GM21528 (cell line): ENCODE results near the gene IARS1.

Experiments
- ATAC-seq: cut with Tn5 transposase; IDR thresholded peaks from one replicate; pipeline ENCODE4 v1.9.1; 2021; ENCODE audit warnings: mild to moderate bottlenecking, moderate library complexity; ENCODE audit not compliant: unreplicated experiment, low FRiP score

IARS1 gene

DNA sequence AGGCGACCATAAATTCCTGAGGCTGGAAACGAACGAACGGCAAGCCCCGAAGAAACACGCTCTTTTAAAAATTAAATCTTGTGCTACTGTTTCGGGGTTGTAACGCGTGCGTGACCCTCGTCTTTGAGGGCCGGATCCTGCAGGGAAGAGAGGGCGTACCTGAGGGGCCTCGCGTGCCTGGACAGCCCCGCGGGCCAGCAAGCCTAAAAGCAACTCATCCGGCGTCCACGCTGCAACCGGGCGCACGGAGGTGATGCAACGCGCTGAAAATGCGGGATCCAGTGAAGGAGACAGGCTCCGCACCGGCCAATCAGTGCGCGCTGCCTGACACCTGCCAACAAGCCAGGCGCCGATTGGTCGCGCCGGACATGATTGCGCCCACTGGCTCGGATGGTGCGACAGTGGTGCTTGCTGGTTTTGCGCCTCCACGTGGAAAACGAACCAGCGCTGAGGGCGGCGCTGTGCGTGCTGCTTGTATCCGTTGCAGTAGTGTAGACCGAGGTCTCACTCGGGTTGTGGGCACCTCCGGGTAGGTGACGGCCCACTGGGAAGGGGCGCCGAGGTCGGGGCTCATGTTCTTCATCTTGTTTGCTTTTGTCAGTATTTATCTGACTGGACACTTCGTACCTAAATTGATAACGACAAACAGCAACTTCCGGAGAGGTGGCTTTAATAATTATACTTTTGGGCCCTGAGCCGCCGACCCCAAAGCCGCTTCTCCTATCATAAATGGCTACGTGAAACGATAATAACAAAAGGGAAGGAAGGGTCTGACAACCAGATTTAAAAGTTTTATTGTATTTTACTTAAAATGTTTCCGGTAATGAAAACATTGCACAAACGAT is at the start of gene IARS1:
TSS of gene IARS1 (minus strand) at position 246 of the 845 bp plus-strand sequence. CDS start 4,278 bp downstream, outside the sequence.
- peak; percentile 90 for ATAC-seq

DNA sequence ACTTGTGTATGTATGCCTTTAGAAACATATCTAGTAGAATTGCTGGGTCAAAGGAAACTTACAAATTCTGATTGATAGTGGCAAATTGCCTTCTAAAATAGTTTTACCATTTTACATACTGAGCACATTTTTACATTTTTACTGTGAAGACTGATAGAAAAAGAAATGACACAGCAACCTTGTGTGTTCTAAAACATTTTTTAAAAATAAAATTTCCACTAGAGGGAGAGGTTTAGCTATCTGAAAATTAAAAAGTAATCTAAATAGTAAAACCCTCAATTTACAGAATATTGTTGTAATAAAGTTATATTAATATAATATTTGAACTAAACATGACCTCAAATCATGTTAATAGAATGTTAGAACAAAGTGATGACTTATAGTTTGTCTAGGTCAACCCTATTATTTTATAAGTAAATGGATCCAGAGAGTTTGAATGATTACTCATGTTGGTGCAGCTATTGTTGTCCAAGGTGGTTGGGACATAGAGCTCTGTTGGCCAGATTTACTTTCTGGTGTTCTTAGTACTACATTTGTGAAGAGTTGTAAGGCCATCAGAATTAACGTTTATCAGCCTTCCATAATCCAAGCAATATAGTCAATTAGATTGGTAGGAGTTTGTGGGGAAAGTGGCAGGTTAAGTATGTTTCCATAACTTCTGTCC is 49.5 kb upstream of the IARS1 start:
- ATAC-seq: no peak

DNA sequence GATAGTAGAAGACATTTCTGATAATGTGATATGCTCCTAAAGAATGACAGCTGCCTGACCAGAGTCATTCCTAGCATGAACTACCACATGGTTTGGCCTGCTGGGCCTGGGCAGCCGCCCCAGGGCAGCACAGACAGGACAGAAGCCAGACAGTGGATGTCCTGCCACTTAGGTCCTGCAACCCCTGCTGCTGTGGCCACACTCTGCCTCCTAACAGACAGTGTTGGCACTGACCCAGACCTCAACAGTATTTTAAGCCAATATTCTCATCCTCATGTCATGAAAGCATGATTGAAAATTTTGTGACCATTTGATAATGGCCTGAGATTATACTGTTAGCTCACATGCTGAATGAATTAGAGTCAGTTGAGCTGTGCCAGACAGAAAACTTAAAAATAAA is 48.1 kb upstream of the IARS1 start:
- no peak for ATAC-seq

DNA sequence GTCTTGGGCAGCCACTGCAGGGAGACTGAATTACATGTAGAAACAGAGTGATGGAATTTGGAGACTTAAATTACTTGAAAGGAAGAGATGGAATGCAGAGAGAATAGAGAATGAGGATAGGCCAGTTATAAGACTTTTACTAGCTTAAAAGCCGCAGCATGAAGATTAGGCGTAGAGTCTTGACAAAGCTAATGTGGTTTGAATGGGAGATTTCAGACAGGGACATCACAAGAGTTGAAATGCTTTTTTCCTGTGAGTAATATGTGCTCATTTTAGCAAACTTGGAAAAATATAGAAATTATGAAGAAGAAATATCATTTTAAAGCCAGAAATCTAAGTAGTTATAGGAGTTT is 39.8 kb upstream of the IARS1 start:
- no peak for ATAC-seq

DNA sequence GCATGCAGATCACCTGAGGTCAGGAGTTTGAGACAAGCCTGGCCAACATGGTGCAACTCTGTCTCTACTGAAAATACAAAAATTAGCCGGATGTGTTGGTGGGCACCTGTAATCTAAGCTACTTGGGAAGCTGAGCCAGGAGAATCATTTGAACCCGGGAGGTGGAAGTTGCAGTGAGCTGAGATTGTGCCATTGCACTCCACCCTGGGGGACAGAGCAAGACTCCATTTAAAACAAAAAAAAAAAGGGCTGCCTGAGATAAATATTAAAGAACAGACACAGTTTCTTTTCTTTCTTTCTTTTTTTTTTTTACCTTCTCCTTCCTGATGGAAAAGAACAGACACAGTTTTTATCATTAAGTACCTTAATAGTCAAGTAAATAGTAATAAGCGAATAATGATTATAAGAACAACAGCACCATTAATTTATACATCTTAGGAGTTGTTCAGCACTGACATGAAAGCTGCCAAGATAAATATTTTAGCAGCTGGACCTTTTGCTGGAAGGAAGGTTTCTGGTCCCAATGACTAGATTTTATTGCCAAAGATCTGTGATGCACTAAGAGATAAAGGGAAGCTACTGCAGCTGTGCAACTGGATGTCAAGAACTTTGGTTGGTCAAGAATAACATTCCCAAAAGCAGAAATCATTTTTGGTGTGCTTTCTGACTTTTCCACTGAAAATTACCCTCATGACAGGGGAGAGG is 39.2 kb upstream of the IARS1 start:
- no peak for ATAC-seq

DNA sequence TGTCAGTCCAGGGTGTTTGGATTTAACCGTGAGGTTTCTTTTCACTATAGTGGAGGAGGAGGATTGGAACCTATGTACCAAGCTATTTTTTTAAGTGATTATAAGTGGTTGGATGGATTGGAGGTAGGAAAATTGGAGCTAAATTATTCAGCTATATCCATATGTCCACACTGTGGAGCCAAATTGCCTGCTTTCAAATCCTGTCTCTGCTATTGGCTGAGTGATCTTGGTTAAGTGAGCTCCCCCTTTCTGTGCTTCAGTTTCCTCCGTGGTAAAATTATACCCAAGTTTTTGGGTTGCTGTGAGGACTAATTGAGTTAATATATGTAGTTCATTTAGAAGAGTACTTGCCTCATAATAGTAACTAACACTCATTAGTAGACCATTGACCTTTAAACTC is 34.7 kb upstream of the IARS1 start:
- no peak for ATAC-seq

DNA sequence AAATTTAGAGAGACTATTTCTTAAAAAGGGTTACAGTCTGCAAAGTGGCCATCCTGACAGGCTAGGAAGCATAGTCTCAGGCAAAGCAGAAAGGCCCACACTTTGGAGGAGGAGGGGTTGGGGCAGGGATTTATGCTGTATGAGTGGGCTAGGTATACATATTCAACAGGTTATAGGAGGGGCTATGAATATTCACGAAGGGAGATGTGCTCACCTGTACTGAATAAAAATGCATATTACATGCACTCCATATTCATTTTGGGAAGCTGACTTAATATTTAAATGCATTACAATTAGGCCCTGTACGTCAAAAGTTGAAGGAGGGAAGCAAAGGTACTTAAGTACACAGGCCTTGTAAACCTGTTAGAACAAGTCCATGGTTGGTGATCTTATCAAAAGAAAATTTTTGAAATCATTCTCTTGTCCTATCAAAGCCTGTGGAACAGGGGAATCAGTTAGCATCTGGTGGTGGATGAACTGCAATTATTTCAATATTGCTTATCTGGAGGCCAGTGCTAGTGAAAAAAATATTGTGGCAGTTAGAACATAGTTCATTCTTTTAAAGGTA is 33.9 kb upstream of the IARS1 start:
- no peak for ATAC-seq

DNA sequence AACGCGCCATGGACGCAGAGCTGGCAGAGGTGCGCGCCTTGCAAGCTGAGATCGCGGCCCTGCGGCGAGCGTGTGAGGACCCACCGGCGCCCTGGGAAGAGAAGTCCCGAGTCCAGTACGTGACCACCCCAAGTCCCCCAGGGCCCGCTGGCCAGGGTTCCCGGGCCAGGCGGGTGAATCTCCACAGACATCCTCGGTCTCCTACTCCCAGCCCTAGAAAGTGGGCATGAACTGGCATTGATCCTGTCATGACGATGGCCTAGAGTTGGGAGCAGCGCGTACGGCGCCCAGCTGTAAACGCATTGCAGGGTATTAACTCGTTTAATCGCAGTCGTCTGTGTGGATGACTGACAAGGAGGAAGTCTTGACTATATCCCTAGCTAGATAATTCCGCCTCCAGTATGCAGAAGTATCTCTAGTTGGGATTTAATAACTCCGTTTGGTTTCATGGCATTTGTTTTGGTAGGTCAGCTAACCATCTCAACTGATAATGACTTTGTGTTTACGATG is 32.5 kb upstream of the IARS1 start:
- no peak for ATAC-seq

DNA sequence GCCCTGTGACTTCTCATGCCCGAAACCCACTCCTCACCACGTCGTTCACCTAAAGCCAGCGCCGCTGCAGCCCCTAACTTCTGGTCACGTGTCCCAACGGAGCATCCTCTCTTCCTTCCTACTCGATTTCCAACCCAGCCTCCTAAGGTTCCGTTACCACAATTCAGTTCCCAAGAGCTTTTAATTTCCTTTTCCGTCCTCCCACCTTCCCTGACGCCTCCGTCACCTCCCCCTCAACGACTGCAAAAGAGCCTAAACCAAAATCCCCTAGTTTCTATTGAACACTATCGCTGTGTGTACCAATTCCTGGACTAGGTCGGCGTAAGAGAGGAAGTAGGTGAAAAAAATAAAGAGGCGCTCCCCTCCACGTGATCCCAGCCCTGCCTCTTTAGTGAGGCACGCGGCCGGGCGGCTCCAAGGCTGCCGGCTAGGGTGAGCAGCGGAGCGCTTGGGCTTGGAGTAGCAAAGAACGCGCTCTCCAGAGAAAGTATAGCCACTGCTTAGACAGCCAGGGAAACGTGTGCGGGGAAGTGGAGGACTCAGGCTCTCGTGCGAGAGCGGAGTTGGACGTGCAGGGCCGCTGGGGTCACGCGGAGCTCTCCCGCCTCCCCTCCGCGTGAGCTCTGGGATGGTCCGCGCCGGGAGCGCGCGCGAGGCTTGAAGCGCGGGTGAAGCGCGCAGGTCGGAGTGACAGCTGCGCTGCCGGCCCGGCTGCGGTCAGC is 31.9 kb upstream of the IARS1 start, which contains the start of the genes CENPP and NOL8:
TSS of gene CENPP (plus strand) at position 685 of the 722 bp plus-strand sequence.
TSS of gene NOL8 (minus strand) at position 82 of the 722 bp plus-strand sequence. CDS start 1,189 bp downstream, outside the sequence.
- ATAC-seq: peak; percentile 95

DNA sequence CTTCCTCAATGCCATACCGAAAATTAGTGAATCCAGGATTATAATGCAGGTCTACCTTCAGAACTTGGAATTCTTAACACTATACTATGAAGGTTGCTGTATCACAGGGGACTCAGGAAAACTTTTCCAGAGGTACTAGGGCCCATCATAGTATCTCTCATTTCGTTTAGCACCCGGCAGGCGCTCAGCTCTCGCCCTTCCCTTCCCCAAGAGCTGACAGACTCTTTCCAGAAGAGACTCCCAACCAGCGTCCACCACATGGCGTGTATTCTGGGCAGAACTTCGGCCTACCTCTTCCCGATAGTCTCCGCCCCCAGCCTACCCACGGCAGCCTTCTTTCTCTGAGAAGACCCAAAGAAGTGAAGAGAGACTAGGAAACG is 31.4 kb upstream of the IARS1 start:
- peak; percentile 21 for ATAC-seq

DNA sequence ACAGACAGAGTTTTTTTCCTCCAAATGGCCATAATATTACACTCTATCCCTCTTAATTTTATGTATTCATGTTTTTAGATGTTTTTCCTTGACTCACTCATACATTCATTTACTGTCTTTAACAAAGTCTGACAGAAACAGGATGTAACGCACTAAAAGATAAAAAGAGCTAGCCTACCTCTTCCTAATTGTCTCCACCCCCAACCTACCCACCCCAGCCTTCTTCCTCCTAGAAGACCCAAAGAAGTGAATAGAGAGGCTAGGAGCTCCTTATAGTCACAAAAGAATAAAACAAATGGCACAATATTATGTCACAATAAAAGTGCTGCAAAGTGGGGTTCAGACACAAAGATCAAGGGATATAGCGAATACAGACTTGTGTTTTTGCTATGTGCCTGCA is 30.9 kb upstream of the IARS1 start:
- ATAC-seq: no peak

DNA sequence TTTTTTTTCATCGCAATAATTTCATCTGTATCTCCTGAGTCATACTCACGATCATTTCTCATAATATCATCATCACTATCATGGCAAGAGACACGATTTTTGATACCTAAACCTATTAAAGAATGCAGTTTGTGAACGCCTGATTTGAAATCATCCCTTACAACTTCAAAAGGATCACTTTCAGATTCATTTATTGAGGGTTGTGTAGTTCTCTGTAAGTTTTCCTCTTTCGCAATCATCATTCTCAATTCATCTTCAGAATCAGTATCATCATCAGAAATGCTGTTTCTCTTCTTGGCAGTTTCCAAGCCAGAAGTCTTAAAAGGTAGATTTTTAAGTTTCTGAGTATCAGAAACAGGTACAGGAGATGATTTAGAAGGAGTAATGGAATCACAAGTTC is 22.0 kb upstream of the IARS1 start:
- ATAC-seq: no peak

DNA sequence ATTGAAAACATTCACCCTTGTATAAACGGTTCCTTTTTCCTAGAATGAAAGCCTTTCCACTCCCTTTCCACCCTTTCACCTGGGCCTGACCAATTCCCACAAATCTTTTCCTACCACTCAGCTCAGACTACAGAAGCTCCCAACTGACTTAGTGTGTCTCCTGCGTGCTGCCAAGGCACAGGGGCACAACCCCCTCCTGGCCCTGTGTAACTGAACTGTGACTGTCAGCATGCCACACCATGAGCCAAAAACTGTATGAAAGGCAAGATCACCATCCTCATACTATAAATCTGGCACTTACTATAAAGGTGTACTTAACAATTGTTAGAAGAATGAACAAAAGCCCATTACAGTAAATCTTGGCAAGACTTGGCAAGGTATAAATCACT is 20.1 kb upstream of the IARS1 start:
- ATAC-seq: no peak

DNA sequence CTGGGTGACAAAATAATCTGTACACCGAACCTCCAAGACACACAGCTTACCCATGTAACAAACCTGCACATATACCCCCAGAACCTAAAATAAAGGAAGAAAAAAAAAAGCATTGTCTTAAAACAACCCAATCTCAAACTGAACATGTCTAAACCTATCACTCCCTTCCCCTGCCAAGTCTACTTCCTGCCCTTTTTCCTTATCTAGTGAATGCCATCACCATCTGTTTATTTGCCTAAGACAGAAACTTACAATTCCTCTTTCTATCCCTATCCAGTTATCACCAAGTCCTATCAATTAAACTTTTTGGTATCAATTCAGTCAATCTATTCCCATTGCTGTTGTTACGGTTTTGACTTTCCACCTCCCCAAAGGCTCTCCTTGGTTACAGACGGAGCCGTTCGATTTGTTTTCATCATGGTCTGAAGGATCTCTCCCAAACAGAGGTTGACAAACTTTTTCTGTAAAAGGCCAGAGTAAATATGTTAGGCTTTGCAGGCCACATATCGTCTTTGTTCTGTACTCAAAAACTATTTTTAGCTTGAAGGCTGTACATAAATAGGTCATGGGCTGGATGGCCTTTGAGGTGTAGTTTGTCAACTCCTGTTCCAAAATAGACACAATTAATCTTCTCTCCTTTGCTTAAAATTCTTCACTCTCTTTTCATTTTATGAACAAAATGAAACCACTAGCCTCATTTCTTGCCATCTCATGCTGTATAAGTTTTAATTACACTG is 19.6 kb upstream of the IARS1 start:
- no peak for ATAC-seq

DNA sequence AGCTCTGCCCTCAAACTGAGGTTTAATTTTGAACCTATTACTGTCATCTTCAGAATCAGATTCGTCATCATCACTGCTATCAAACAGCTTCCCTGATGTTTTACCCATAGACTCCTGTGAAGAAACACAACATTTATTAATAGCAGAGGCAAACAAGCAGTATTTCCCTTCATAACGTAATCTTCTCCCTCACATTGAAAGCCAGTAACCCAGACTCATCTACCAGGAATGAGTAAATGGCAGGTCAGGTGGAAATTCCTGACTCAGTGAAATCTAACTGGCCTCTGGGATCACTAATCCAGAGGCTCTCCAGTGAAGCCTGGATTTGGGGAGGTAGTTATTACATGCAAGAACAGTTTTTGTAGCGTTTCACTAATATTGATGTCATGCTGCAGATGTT is 17.1 kb upstream of the IARS1 start:
- no peak for ATAC-seq

DNA sequence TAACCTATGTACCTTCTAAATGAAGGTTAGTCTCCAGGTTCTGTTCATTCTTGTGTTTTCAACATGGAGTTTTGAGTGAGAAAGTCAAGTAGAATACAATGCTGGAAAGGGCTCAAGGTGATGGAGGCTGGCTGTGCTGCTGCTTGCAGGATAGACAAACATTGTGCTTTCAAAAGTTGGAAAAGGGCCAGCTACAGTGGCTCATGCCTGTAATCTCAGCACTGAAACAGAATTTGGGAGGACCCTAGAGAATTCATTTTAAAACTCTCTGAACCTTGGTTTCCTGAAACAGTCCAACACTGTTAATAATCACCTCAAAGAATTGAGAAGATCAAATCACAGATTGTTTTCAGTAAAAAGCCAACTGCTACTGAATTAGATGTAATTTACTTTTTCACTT is 15.4 kb upstream of the IARS1 start:
- no peak for ATAC-seq

DNA sequence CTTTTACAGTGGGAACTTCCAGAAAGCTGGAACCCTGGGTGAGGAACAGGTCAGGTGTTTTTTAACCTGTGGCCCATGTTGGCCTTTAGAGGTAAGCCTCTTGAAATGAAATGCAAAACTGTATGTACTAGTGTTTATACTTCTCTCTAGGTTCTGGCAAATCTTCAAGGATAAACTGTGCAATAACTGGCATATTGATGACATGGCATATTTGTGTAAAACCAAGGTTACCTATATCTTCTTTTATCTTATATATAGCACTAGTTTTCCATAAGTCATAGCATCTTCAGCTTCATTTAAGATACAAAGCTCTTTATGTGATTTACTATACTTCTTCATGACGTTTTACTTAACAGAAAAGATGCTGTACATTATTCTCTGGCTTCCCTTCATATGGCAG is 7.4 kb upstream of the IARS1 start:
- ATAC-seq: no peak

DNA sequence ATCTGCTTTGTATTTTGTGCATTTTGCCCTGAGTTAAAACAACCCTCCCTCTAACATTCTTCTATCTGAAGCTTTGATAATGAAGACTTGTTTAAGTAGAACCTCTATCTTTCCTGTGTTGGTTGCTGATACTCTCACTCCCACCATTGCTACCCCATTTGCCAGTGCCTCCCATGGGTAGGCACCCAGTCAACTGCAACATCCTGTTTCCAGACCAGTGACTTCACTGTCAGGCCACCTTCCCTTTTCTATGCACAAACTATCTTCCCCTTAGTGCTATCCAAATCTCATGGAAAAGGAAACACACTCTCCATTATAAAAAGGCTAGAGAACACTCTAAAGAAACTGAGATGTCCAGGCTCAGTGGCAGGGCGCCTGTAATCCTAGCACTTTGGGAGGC is 5.6 kb upstream of the IARS1 start:
- ATAC-seq: no peak

DNA sequence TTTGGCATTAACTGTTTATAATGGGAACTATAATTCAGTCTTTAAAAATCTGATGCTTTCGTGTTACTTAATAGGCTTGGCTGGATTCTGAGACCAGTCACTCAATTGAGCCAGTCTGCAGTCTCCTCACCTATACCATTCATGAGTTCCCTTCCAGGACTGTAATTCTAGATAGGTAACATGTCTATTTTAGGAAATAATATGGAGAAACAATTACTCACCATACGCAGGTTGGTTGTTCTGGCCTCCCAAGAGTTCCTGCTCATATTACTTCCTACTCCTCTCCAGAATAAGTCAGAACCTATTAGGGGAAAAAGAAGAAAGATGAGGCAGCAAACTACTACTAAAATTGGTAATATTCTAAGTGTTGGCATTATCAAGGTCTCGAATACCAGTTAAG is 4.5 kb upstream of the IARS1 start:
- ATAC-seq: no peak

DNA sequence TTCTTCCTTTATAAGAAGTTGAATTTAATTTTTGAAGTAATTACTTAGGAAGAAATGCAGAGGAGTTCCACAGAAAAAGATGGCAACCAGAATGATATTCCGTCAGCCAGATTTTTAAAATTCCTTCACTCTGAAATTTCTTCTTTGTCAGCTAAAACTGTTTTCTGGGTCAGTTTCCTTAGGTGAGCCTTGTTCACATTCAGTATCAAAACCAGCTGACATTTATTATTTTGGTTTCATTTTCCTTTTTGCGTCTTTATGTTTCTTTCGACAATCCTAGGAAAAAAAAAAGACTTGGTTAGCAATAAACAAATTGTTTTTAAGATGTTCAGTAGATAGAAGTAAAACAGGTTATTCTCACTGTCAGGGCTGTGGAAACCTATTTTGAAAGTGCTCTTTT is 4.1 kb upstream of the IARS1 start:
- ATAC-seq: no peak
